Measurements from ENCODE around the gene ATE1. TPM values are rescaled to one million over a fixed set of nuclear protein-coding genes. Genes with fewer than 3 reads are reported as not detected.

The ATE1 gene
- total RNA-seq, 2 donors from 2014 or later: 31.0 to 62.0 TPM

DNA sequence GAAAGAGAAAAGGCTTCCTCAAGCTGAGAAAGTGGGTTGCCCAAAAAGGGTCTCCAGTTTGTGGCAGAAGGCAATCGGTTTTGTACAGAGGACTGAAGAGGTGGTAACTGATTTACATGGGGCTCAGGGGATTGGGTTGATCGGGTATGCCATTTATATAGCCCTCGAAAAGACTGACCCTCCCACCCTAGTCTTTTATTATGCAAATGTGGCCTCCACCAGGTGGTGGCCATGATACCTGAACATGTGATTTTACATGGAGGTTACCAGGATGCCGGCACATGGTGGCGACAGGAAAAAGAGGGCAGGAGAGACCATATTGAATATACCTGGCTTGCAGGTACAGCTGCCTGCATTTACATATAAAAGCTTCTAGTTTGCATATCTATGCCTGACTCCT is 36.7 kb downstream of the ATE1 start:
- DNase-seq (ENCODE audit: low spot score): no peak
- no peaks in the 10 kb centered on the region for H3K36me3 ChIP-seq
- H3K4me1 ChIP-seq: no peaks in the 10 kb centered on the region
- H3K27ac ChIP-seq: no peak overlapping the region
- H3K9me3 ChIP-seq: no peaks in the 10 kb centered on the region
- no peak overlapping the region for H3K4me3 ChIP-seq
- TF ChIP-seq, protein P1, sequence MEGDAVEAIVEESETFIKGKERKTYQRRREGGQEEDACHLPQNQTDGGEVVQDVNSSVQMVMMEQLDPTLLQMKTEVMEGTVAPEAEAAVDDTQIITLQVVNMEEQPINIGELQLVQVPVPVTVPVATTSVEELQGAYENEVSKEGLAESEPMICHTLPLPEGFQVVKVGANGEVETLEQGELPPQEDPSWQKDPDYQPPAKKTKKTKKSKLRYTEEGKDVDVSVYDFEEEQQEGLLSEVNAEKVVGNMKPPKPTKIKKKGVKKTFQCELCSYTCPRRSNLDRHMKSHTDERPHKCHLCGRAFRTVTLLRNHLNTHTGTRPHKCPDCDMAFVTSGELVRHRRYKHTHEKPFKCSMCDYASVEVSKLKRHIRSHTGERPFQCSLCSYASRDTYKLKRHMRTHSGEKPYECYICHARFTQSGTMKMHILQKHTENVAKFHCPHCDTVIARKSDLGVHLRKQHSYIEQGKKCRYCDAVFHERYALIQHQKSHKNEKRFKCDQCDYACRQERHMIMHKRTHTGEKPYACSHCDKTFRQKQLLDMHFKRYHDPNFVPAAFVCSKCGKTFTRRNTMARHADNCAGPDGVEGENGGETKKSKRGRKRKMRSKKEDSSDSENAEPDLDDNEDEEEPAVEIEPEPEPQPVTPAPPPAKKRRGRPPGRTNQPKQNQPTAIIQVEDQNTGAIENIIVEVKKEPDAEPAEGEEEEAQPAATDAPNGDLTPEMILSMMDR (IDR thresholded peaks at IDR 0.05): no peak
- no peaks in the 10 kb centered on the region for H3K27me3 ChIP-seq

GRCh38 chr10:121889212-121889611 is 38.6 kb downstream of the ATE1 start:
- Histone ChIP-seq H3K4me3 (no peak overlapping the region), H3K4me1 (no peaks in the 10 kb centered on the region), H3K27me3 (no peaks in the 10 kb centered on the region), H3K9me3 (no peaks in the 10 kb centered on the region), H3K36me3 (no peaks in the 10 kb centered on the region), H3K27ac (no peak overlapping the region)
- TF ChIP-seq, protein P1 (IDR thresholded peaks at IDR 0.05): no peak
- no peak for DNase-seq (ENCODE audit: low spot score)

DNA sequence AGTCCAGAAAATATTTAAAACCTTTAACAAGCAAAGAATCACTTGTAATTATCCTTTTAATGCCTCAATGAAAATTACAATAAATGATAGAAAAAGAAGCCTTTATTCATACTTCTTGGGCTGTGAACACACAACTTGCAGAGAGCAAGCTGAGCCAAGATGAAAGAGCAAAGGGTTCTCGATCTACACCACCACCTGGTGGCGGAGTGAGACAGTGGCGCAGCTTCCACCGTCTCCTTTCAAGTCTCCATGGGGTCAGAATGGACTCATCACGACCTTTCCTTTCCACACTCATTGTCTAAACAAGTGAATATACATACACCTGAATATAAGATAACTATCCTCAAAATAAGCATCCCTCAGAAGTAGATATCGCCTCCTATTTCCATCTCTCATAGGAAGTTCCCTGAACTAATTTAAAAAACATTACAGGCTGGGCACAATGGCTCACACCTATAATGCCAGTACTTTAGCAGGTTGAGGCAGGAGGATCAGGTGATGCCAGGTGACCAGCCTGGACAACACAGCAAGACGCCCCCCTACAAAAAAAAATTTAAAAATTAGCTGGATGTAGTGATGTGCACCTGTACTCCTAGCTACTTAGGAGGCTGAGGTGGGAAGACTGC is 40.7 kb downstream of the ATE1 start:
- H3K36me3 ChIP-seq: no peaks in the 10 kb centered on the region
- DNase-seq (ENCODE audit: low spot score): no peak
- no peak overlapping the region for H3K4me3 ChIP-seq
- H3K9me3 ChIP-seq: no peaks in the 10 kb centered on the region
- H3K27me3 ChIP-seq: no peaks in the 10 kb centered on the region
- TF ChIP-seq, protein P1 (IDR thresholded peaks at IDR 0.05): peak; percentile 57 to 85
- no peaks in the 10 kb centered on the region for H3K4me1 ChIP-seq
- no peak overlapping the region for H3K27ac ChIP-seq

DNA sequence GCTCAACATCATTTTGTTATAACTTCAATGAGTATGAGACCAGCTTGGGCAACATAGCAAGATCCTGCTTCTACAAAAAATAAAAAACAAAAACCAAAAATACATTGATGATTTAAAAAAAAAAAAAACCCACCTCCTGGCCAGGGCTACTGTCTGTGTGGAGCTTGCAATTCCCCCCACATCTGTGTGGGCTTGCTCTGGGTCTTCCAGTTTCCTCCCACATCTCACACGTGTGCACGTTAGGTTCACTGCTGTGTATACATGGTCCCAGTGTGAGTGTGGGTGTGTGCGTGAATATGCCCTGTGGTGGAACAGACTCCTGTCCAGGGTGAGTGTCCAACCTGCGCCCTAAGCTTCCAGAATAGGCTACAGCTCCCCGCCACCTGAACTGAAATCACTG is 41.6 kb downstream of the ATE1 start:
- H3K36me3 ChIP-seq: no peaks in the 10 kb centered on the region
- H3K27me3 ChIP-seq: no peaks in the 10 kb centered on the region
- no peaks in the 10 kb centered on the region for H3K4me1 ChIP-seq
- H3K9me3 ChIP-seq: no peaks in the 10 kb centered on the region
- no peak overlapping the region for H3K27ac ChIP-seq
- TF ChIP-seq, protein P1 (IDR thresholded peaks at IDR 0.05): no peak
- no peak overlapping the region for H3K4me3 ChIP-seq
- no peak for DNase-seq (ENCODE audit: low spot score)

DNA sequence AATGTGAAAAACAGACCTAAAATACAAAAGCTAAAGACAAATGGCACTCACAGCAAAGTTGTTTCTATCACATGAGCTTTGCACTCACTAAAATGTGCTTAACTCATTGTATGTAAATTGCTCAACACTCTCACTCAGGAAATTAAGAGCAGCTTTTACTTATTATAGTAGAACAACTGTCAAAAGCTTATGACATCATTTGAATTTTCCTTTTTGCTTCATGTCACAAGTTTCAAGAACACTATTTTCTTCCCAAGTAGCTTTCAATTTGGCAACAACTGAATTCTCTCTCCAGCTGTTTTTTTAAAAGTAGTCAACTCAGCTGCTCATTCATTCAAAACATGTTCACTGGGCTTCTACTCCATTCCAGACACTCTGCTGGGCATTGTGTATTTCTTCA is 46.9 kb downstream of the ATE1 start:
- DNase-seq (ENCODE audit: low spot score): no peak
- no peaks in the 10 kb centered on the region for H3K9me3 ChIP-seq
- no peaks in the 10 kb centered on the region for H3K27me3 ChIP-seq
- no peaks in the 10 kb centered on the region for H3K4me1 ChIP-seq
- TF ChIP-seq, protein P1 (IDR thresholded peaks at IDR 0.05): no peak
- H3K36me3 ChIP-seq: peaks cover 5% of the 10 kb centered on the region
- H3K4me3 ChIP-seq: no peak overlapping the region
- H3K27ac ChIP-seq: no peak overlapping the region

GRCh38 chr10:121879476-121879875 is 48.4 kb downstream of the ATE1 start:
- Histone ChIP-seq H3K4me3 (no peak overlapping the region), H3K36me3 (peaks cover 5% of the 10 kb centered on the region), H3K9me3 (no peaks in the 10 kb centered on the region), H3K27ac (no peak overlapping the region), H3K27me3 (no peaks in the 10 kb centered on the region), H3K4me1 (no peaks in the 10 kb centered on the region)
- TF ChIP-seq, protein P1 (IDR thresholded peaks at IDR 0.05): no peak
- no peak for DNase-seq (ENCODE audit: low spot score)

All from right atrium auricular region (tissue), 2 donors.